ENCODE measurements around the gene SDC4.

The SDC4 gene

DNA sequence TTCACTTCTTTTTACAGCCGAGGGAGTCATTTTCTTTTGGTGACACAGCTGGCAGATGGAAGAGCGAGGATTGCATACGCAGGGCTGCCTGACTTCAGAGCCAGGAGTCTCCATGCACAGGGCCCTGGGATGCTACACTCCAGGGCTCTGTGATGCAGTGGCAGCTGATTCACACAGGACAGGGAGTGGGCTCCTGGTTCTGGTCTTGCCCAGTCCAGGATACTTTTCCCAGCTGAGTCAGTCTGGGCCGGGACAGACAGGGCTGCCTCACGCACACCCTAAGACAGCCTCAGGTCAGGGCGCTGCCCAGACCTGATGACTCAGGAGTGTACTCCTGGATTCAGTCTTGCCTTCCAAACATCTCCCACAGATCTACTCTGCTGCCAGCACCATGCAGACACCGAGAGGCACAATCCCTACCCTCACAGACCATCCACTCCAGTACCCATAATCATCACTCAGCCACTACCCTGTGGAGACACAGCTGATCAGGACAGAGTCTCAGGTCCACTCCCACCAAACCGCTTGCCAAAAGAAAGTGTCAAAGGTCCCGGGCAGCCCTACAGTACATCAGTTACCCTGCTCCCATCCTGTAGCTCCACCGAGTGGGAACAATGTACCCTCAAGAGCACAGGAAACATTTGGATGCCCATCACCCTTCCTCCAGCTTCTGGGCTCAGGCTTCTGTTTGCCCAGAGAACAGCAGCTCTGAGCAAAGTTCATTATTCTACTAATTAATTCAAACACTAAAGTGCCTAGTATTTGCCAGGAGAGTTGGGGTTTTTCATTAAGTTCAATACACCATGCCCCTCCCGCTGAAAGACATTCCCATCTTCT is 11.5 kb downstream of the SDC4 start:
- Histone ChIP-seq H3K27ac (ENCODE audit: low read depth, low read length) (peak overlapping the region; percentile 90), H3K79me1 (ENCODE audit: low read length) (peaks cover 33% of the 10 kb centered on the region), H2BK120ac (ENCODE audit: insufficient read depth, low read length, poor library complexity) (peak overlapping the region; percentile 29), H4K91ac (ENCODE audit: low read depth, low read length) (peak overlapping the region; percentile 71), H3K79me2 (ENCODE audit: control insufficient read depth, insufficient read depth, low read length, poor library complexity) (peaks cover 34% of the 10 kb centered on the region), H3K18ac (ENCODE audit: low read length) (peak overlapping the region; percentile 60), H3K4me1 (ENCODE audit: control insufficient read depth in 1 of 2, insufficient read depth in 2 of 2, low read length in 2 of 2) (peaks cover 52% of the 10 kb centered on the region in 2 experiments), H3K9ac (ENCODE audit: low read length) (no peak overlapping the region), H3K4ac (ENCODE audit: low read depth, low read length) (peak overlapping the region; percentile 71), H3K36me3 (ENCODE audit: control insufficient read depth in 1 of 2, insufficient read depth in 2 of 2, low read length in 2 of 2) (peaks cover 35 to 39% of the 10 kb centered on the region in 2 experiments), H3K23ac (ENCODE audit: low read length) (no peak overlapping the region), H3K14ac (ENCODE audit: low read length) (peak overlapping the region; percentile 28), H3K4me3 (ENCODE audit: low read depth, low read length) (no peak overlapping the region), H4K8ac (ENCODE audit: low read depth, low read length) (no peak overlapping the region), H2AK5ac (ENCODE audit: low read length) (no peak overlapping the region), H3K4me2 (ENCODE audit: low read length) (peak overlapping the region; percentile 9), H2BK5ac (ENCODE audit: low read depth, low read length, poor library complexity) (peak overlapping the region; percentile 60), H3K27me3 (ENCODE audit: insufficient read depth, low read length) (no peaks in the 10 kb centered on the region), H4K12ac (ENCODE audit: low read depth, low read length) (no peak overlapping the region), H2BK12ac (ENCODE audit: low read length) (peak overlapping the region; percentile 61), H2AFZ (ENCODE audit: insufficient read depth, low read length, poor library complexity) (no peak overlapping the region), H3K9me3 (ENCODE audit: insufficient read depth, low read depth, low read length) (no peaks in the 10 kb centered on the region)
- DNase-seq: peak; percentile 95 to 97
- WGBS (ENCODE audit: extremely low coverage, insufficient coverage, insufficient read length): no CpG with 5 or more reads among the region's 11 CpGs

GRCh38 chr20:45330476-45330875 is 17.7 kb downstream of the SDC4 start:
- Histone ChIP-seq H3K9me3 (ENCODE audit: insufficient read depth, low read depth, low read length) (no peaks in the 10 kb centered on the region), H3K4me3 (ENCODE audit: low read depth, low read length) (no peak overlapping the region), H3K4me1 (ENCODE audit: control insufficient read depth in 1 of 2, insufficient read depth in 2 of 2, low read length in 2 of 2) (peaks cover under 1 to 1% of the 10 kb centered on the region in 2 experiments), H3K9ac (ENCODE audit: low read length) (no peak overlapping the region), H4K91ac (ENCODE audit: low read depth, low read length) (no peak overlapping the region), H3K36me3 (ENCODE audit: control insufficient read depth in 1 of 2, insufficient read depth in 2 of 2, low read length in 2 of 2) (peaks cover 49 to 68% of the 10 kb centered on the region in 2 experiments), H3K4me2 (ENCODE audit: low read length) (no peak overlapping the region), H4K8ac (ENCODE audit: low read depth, low read length) (no peak overlapping the region), H2BK12ac (ENCODE audit: low read length) (no peak overlapping the region), H2BK120ac (ENCODE audit: insufficient read depth, low read length, poor library complexity) (no peak overlapping the region), H3K18ac (ENCODE audit: low read length) (no peak overlapping the region), H2BK5ac (ENCODE audit: low read depth, low read length, poor library complexity) (no peak overlapping the region), H3K27me3 (ENCODE audit: insufficient read depth, low read length) (no peaks in the 10 kb centered on the region), H3K79me1 (ENCODE audit: low read length) (no peaks in the 10 kb centered on the region), H2AFZ (ENCODE audit: insufficient read depth, low read length, poor library complexity) (no peak overlapping the region), H2AK5ac (ENCODE audit: low read length) (no peak overlapping the region), H3K14ac (ENCODE audit: low read length) (no peak overlapping the region), H3K23ac (ENCODE audit: low read length) (no peak overlapping the region), H3K27ac (ENCODE audit: low read depth, low read length) (no peak overlapping the region), H3K4ac (ENCODE audit: low read depth, low read length) (no peak overlapping the region), H4K12ac (ENCODE audit: low read depth, low read length) (no peak overlapping the region), H3K79me2 (ENCODE audit: control insufficient read depth, insufficient read depth, low read length, poor library complexity) (no peaks in the 10 kb centered on the region)
- WGBS (ENCODE audit: extremely low coverage, insufficient coverage, insufficient read length): no CpG with 5 or more reads among the region's 3 CpGs
- no peak for DNase-seq

- Histone ChIP-seq H2AFZ (ENCODE audit: insufficient read depth, low read length, poor library complexity) (no peak overlapping the region), H4K91ac (ENCODE audit: low read depth, low read length) (no peak overlapping the region), H3K9me3 (ENCODE audit: insufficient read depth, low read depth, low read length) (peaks cover 2% of the 10 kb centered on the region), H3K36me3 (ENCODE audit: control insufficient read depth in 1 of 2, insufficient read depth in 2 of 2, low read length in 2 of 2) (peaks cover 43 to 64% of the 10 kb centered on the region in 2 experiments), H3K14ac (ENCODE audit: low read length) (no peak overlapping the region), H4K8ac (ENCODE audit: low read depth, low read length) (no peak overlapping the region), H2AK5ac (ENCODE audit: low read length) (no peak overlapping the region), H2BK120ac (ENCODE audit: insufficient read depth, low read length, poor library complexity) (no peak overlapping the region), H3K23ac (ENCODE audit: low read length) (no peak overlapping the region), H3K4me3 (ENCODE audit: low read depth, low read length) (no peak overlapping the region), H2BK12ac (ENCODE audit: low read length) (no peak overlapping the region), H3K4me2 (ENCODE audit: low read length) (no peak overlapping the region), H3K27ac (ENCODE audit: low read depth, low read length) (no peak overlapping the region), H3K79me2 (ENCODE audit: control insufficient read depth, insufficient read depth, low read length, poor library complexity) (no peaks in the 10 kb centered on the region), H2BK5ac (ENCODE audit: low read depth, low read length, poor library complexity) (no peak overlapping the region), H3K9ac (ENCODE audit: low read length) (no peak overlapping the region), H3K27me3 (ENCODE audit: insufficient read depth, low read length) (no peaks in the 10 kb centered on the region), H3K4me1 (ENCODE audit: control insufficient read depth in 1 of 2, insufficient read depth in 2 of 2, low read length in 2 of 2) (peaks cover 0 to 5% of the 10 kb centered on the region in 2 experiments), H3K18ac (ENCODE audit: low read length) (no peak overlapping the region), H3K4ac (ENCODE audit: low read depth, low read length) (no peak overlapping the region), H4K12ac (ENCODE audit: low read depth, low read length) (no peak overlapping the region), H3K79me1 (ENCODE audit: low read length) (no peaks in the 10 kb centered on the region)
- no peak for DNase-seq
- WGBS (ENCODE audit: extremely low coverage, insufficient coverage, insufficient read length): no CpG with 5 or more reads among the region's 7 CpGs
These were observed 18.5 kb downstream of the SDC4 start for GRCh38 chr20:45329497-45330319.

GRCh38 chr20:45328451-45328850 is 19.8 kb downstream of the SDC4 start:
- no peak overlapping the region for H2BK120ac ChIP-seq (ENCODE audit: insufficient read depth, low read length, poor library complexity)
- H4K12ac ChIP-seq (ENCODE audit: low read depth, low read length): no peak overlapping the region
- H3K23ac ChIP-seq (ENCODE audit: low read length): no peak overlapping the region
- peaks cover 0 to 6% of the 10 kb centered on the region in 2 experiments for H3K4me1 ChIP-seq (ENCODE audit: control insufficient read depth in 1 of 2, insufficient read depth in 2 of 2, low read length in 2 of 2)
- DNase-seq: no peak
- no peak overlapping the region for H4K91ac ChIP-seq (ENCODE audit: low read depth, low read length)
- H3K9me3 ChIP-seq (ENCODE audit: insufficient read depth, low read depth, low read length): peaks cover 4% of the 10 kb centered on the region
- H3K27me3 ChIP-seq (ENCODE audit: insufficient read depth, low read length): no peaks in the 10 kb centered on the region
- no peak overlapping the region for H3K27ac ChIP-seq (ENCODE audit: low read depth, low read length)
- no CpG with 5 or more reads among the region's 4 CpGs for WGBS (ENCODE audit: extremely low coverage, insufficient coverage, insufficient read length)
- no peak overlapping the region for H3K9ac ChIP-seq (ENCODE audit: low read length)
- H3K79me1 ChIP-seq (ENCODE audit: low read length): no peaks in the 10 kb centered on the region
- no peak overlapping the region for H2BK5ac ChIP-seq (ENCODE audit: low read depth, low read length, poor library complexity)
- H4K8ac ChIP-seq (ENCODE audit: low read depth, low read length): no peak overlapping the region
- no peak overlapping the region for H3K14ac ChIP-seq (ENCODE audit: low read length)
- no peaks in the 10 kb centered on the region for H3K79me2 ChIP-seq (ENCODE audit: control insufficient read depth, insufficient read depth, low read length, poor library complexity)
- no peak overlapping the region for H2AK5ac ChIP-seq (ENCODE audit: low read length)
- H2BK12ac ChIP-seq (ENCODE audit: low read length): no peak overlapping the region
- H3K4me2 ChIP-seq (ENCODE audit: low read length): no peak overlapping the region
- H3K36me3 ChIP-seq (ENCODE audit: control insufficient read depth in 1 of 2, insufficient read depth in 2 of 2, low read length in 2 of 2): peaks cover 41 to 69% of the 10 kb centered on the region in 2 experiments
- H2AFZ ChIP-seq (ENCODE audit: insufficient read depth, low read length, poor library complexity): no peak overlapping the region
- no peak overlapping the region for H3K4ac ChIP-seq (ENCODE audit: low read depth, low read length)
- no peak overlapping the region for H3K18ac ChIP-seq (ENCODE audit: low read length)
- no peak overlapping the region for H3K4me3 ChIP-seq (ENCODE audit: low read depth, low read length)
